Measurements from ENCODE around the gene NEK10. TPM values are rescaled to one million over a fixed set of nuclear protein-coding genes. Genes with fewer than 3 reads are reported as not detected.
A peak's percentile ranks its signal among the peaks of the same experiment; 100 is the strongest.

NEK10 gene
- total RNA-seq, 1 experiment from 2014 or later, result 1.7 TPM

DNA sequence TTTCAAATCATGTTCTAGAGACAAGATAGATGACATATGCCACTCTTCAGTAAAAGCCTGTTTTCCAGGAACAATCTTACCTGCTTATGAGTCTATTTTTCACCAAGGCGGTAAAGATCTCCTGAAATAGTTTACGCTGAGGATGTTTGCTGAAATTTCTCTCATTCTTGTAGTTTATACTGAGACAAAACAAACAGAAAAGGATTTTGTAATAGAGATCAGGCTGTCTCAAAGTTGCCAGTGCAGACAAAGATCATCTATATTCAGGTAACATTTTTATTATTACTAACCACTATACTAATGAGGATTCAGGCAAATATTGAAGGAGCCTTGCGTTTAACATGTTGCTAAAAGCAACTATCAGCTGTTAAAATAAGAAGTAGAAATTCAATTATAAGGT, 25.0 kb downstream of the NEK10 start:
- H3K4me3 Mint-ChIP-seq (ENCODE audit: low read depth, unreplicated experiment), result no peak overlapping the region
- peaks cover 22% of the 10 kb centered on the region for H3K4me1 Mint-ChIP-seq (ENCODE audit: low read depth, unreplicated experiment)
- TF ChIP-seq, protein P1, sequence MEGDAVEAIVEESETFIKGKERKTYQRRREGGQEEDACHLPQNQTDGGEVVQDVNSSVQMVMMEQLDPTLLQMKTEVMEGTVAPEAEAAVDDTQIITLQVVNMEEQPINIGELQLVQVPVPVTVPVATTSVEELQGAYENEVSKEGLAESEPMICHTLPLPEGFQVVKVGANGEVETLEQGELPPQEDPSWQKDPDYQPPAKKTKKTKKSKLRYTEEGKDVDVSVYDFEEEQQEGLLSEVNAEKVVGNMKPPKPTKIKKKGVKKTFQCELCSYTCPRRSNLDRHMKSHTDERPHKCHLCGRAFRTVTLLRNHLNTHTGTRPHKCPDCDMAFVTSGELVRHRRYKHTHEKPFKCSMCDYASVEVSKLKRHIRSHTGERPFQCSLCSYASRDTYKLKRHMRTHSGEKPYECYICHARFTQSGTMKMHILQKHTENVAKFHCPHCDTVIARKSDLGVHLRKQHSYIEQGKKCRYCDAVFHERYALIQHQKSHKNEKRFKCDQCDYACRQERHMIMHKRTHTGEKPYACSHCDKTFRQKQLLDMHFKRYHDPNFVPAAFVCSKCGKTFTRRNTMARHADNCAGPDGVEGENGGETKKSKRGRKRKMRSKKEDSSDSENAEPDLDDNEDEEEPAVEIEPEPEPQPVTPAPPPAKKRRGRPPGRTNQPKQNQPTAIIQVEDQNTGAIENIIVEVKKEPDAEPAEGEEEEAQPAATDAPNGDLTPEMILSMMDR (IDR thresholded peaks at IDR 0.05; ENCODE audit: unreplicated experiment), result no peak
- H3K27me3 Mint-ChIP-seq (ENCODE audit: unreplicated experiment), result no peaks in the 10 kb centered on the region
- no peak overlapping the region for H3K27ac Mint-ChIP-seq (ENCODE audit: unreplicated experiment)
- H3K36me3 Mint-ChIP-seq (ENCODE audit: insufficient read depth, unreplicated experiment), result no peaks in the 10 kb centered on the region
- H3K9me3 Mint-ChIP-seq (ENCODE audit: low read depth, unreplicated experiment), result no peaks in the 10 kb centered on the region
- intact Hi-C loops (cut with micrococcal nuclease; ENCODE audit: unreplicated experiment), result no loop called here
- no TSS peak for BruUV-seq (replicated peaks)
- CTCF ChIA-PET, result no interaction called here
- no peak for DNase-seq

DNA sequence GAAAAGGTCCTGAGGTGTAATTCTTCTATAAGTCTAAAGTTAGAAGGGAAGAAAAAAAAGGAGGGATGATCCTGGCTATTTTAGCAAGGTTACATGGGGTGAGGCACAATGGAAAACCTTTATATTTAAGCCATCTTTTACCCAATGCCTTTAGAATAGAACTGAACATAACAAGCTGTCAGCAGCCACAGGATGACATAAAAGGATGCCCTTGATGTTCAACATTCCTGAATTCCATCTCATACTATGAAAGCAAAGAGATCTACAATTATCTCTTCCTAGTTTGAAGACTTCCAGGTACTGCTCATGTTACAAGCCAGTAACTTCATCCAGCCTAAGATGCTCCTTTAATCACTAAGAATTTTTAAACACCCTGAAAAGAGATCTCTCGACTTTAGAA, 26.9 kb downstream of the NEK10 start:
- Mint-ChIP-seq H3K4me3 (ENCODE audit: low read depth, unreplicated experiment) (no peak overlapping the region), H3K27ac (ENCODE audit: unreplicated experiment) (no peak overlapping the region), H3K4me1 (ENCODE audit: low read depth, unreplicated experiment) (peaks cover 13% of the 10 kb centered on the region), H3K27me3 (ENCODE audit: unreplicated experiment) (no peaks in the 10 kb centered on the region), H3K9me3 (ENCODE audit: low read depth, unreplicated experiment) (no peaks in the 10 kb centered on the region), H3K36me3 (ENCODE audit: insufficient read depth, unreplicated experiment) (peaks cover under 1% of the 10 kb centered on the region)
- TF ChIP-seq, protein P1 (IDR thresholded peaks at IDR 0.05; ENCODE audit: unreplicated experiment), result no peak
- CTCF ChIA-PET, result no interaction called here
- intact Hi-C loops (cut with micrococcal nuclease; ENCODE audit: unreplicated experiment), result no loop called here
- DNase-seq, result no peak
- no TSS peak for BruUV-seq (replicated peaks)

DNA sequence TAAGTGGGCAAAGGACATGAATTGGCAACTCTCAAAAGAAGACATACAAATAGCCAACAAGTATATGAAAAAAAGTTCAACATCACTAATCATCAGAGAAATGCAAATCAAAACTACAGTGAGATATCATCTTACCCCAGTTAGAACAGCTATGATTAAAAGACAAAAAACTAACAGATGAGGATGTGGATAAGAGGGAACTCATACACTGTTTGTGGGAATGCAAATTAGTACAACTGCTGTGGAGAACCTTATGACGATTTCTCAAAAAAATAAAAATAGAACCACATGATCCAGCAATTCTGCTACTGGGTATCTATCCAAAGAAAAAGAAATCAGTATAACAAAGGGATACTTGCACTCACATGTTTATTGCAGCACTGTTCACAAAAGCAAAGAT, 28.6 kb downstream of the NEK10 start:
- CTCF ChIA-PET, result no interaction called here
- Mint-ChIP-seq H3K27ac (ENCODE audit: unreplicated experiment) (no peak overlapping the region), H3K4me3 (ENCODE audit: low read depth, unreplicated experiment) (no peak overlapping the region), H3K4me1 (ENCODE audit: low read depth, unreplicated experiment) (peaks cover 19% of the 10 kb centered on the region), H3K27me3 (ENCODE audit: unreplicated experiment) (no peaks in the 10 kb centered on the region), H3K9me3 (ENCODE audit: low read depth, unreplicated experiment) (no peaks in the 10 kb centered on the region), H3K36me3 (ENCODE audit: insufficient read depth, unreplicated experiment) (peaks cover 10% of the 10 kb centered on the region)
- no TSS peak for BruUV-seq (replicated peaks)
- DNase-seq, result no peak
- TF ChIP-seq, protein P1 (IDR thresholded peaks at IDR 0.05; ENCODE audit: unreplicated experiment), result no peak
- intact Hi-C loops (cut with micrococcal nuclease; ENCODE audit: unreplicated experiment), result no loop called here

DNA sequence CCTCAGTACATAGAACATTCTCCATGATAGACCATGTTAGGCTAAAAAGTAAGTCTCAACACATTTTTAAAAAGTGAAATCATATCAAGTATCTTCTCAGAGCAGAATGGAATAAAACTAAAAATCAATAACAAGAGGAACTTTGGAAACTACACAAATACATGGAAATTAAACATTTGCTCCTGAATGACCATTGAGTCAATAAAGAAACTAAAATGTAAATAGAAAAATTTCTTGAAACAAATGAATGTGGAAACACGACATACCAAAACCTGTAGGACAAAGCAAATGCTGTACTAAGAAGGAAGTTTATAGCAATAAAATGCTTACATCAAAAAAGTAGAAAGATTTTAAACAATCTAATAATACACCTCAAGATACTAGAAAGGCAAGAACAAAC, 33.6 kb downstream of the NEK10 start:
- DNase-seq, result no peak
- TF ChIP-seq, protein P1 (IDR thresholded peaks at IDR 0.05; ENCODE audit: unreplicated experiment), result no peak
- H3K9me3 Mint-ChIP-seq (ENCODE audit: low read depth, unreplicated experiment), result no peaks in the 10 kb centered on the region
- peak overlapping the region; percentile 23 for H3K4me3 Mint-ChIP-seq (ENCODE audit: low read depth, unreplicated experiment)
- CTCF ChIA-PET, result no interaction called here
- BruUV-seq (replicated peaks), result no TSS peak
- peak overlapping the region; percentile 87 for H3K27ac Mint-ChIP-seq (ENCODE audit: unreplicated experiment)
- H3K36me3 Mint-ChIP-seq (ENCODE audit: insufficient read depth, unreplicated experiment), result peaks cover 11% of the 10 kb centered on the region
- peaks cover 27% of the 10 kb centered on the region for H3K4me1 Mint-ChIP-seq (ENCODE audit: low read depth, unreplicated experiment)
- intact Hi-C loops (cut with micrococcal nuclease; ENCODE audit: unreplicated experiment), result no loop called here
- no peaks in the 10 kb centered on the region for H3K27me3 Mint-ChIP-seq (ENCODE audit: unreplicated experiment)
